GM19239 (cell line): ENCODE measurements around the gene EDEM1.

ENCODE experiments used
- DNase-seq: peaks from one replicate; pipeline ENCODE4 v3.0.0; 2011; ENCODE audit warnings: low spot score; ENCODE audit not compliant: insufficient read length
- FAIRE-seq: peaks from 2 replicates; lab custom pipeline; 2011; peaks lifted over from hg19 to GRCh38; lab: Jason Lieb, UNC

The EDEM1 gene

DNA sequence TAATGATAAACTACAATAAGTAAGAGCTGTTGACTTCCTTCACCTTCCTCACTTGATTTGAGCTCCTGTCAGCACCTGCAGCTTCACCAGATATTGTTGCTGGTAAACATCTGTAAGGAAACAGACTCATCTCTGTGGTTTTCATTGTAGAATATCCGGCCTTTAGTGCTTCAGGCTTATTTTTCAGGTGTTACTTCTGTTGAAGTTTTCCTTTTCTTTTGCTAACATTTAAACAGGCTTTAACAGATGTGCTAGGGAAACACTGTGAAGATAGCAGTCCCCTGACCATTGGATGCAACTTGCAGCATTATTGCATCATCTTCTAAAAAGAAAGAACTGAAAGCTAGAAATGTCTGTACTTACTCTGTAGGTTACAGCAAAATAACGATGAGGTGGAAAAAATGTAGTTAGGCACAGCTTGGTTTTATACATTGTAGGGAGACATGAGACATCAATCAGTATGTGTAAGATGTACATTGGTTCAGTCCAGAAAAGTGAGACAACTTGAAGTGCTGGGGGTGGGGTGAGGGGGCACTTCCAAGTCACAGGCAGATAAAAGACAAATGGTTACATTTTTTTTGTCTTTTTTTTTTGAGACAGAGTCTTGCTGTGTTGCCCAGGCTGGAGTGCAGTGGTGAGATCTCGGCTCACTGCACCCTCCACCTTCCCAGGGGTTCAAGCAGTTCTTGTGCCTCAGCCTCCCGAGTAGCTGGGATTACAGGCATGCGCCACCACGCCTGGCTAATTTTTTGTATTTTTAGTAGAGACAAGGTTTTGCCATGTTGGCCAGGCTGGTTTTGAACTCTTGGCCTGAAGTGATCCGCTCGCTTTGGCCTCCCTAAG, 10.2 kb downstream of the EDEM1 start:
- DNase-seq (no peak), FAIRE-seq (peak; percentile 94)

DNA sequence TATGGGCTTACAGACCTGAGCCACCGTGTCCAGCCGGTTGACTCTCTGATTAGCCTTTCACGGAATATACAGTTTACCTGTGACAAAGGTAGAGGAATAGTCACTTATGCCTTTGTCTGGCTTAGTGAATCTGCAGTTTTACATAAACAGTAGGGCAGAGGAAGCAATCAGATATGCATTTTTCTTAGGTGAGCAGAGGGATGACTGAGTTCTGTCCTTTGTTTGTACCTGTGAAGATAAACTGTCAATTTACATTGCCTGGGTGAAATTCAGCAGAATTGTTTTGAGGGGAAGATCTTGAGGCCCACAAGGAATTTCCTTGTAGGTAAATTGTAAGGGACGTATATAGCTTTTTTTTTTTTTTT, 10.8 kb downstream of the EDEM1 start:
- no peak for FAIRE-seq
- no peak for DNase-seq

- DNase-seq (no peak), FAIRE-seq (peak; percentile 45)
These were observed 11.7 kb downstream of the EDEM1 start for GRCh38 chr3:5198986-5199731.

DNA sequence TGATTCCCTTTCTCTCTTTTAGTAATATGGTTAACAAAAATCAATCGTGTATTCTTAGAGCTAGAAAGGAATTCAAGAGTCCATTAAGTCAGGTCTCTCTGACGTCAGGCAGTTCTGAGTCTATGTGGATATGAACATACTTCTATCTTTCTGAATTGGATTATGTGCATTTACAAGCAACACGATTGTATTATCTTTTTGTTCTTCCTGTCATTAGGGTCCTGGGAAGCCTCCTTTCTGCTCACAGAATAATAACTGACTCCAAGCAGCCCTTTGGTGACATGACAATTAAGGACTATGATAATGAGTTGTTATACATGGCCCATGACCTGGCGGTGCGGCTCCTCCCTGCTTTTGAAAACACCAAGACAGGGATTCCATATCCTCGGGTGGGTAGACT, 14.0 kb downstream of the EDEM1 start:
- DNase-seq (no peak), FAIRE-seq (no peak)

GRCh38 chr3:5202222-5202621, 14.7 kb downstream of the EDEM1 start:
- no peak for FAIRE-seq
- DNase-seq, result no peak

DNA sequence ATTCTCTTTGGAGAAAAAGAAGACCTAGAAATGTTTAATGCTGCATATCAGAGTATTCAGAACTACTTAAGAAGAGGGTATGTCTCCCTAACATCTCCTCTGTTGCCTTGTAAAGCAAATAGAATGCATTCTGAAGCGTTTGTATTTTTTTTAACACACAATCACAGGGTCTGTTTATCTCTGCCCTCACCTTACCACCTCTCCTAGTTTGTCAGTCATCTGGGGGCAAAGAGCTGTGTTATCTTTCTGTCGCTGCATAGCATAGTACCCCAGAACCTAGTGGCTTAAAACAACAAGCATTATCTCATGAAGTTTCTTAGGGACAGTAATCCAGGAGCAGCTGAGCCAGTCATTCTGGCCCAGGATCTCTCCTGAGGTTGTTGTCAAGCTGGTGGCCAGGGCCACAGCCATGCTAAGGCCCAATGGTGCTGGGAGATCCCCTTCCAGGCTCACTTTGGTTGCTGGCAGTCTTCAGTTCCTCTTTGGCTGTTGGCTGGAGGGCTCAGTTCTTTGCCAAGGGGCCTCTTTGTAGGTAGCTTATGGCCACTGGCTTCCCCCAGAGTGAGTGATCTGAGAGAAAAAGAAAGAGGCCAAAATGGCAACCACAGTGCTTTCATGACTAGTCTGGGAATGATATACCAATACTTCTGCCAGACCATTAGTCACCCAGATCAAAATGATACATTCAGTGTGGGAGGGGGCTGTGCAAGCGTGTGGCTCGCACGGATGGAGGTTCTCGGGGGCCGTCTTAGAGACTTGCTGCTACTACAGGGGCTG, 17.8 kb downstream of the EDEM1 start:
- DNase-seq (no peak), FAIRE-seq (peak; percentile 78)

DNA sequence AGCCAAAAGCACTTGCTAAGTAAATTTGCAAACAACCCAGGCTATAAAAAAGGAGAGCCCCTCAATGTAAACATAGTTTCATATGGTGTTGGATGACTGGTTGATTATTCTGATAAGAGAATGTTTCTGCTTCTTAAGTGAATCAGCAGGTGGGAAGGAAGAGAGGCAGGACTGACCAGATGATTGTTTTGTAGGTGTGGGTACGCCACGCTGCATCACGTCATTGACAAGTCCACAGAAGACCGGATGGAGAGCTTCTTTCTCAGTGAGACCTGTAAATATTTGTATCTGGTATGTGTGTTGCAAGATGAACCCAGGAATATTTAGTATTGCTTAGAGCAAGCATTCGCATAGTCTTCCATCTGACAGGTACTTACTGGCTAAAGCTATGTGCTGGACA, 23.4 kb downstream of the EDEM1 start:
- FAIRE-seq (no peak), DNase-seq (no peak)

DNA sequence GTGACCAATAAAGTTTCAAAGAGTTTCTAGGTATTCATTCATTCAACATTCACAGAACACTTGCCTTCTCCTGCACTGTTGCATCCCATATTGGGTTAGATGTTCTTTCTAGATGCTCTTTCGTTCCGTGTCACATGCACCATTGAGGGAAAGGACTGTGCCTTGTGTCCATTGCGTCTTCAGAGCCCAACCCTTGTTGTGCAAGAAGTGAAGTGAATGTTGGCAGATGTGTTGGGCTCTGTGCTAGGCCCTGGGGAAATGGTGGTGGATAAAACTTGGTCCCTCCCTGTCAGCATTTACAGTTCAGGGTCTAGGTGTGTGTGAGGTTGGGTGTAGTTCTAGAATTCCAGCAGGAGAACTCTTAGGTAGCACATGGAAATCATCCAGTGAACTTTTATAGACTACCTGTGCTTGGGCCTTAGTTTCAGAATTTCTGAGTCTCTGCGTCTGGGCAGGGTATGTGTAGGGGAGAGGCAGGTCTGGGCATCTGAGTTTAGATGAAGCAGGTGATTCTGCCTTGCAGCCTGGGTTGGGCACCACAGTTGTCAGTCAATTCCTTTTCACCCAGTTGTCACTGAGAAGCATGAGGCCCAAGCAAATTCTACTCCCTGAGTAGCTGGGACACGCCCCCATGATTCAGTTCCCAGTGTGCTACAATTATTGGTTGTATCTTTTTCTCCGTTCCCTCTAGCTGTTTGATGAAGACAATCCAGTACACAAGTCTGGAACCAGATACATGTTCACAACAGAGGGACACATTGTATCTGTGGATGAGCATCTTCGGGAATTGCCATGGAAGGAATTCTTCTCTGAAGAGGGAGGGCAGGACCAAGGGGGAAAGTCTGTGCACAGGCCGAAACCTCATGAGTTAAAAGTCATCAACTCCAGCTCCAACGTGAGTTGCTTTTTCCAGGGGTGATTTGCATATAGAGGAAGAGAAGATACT, 25.4 kb downstream of the EDEM1 start:
- FAIRE-seq, result no peak
- DNase-seq, result no peak

- no peak for DNase-seq
- no peak for FAIRE-seq
These were observed 26.1 kb downstream of the EDEM1 start for GRCh38 chr3:5213574-5213966.

GRCh38 chr3:5214352-5214751, 26.8 kb downstream of the EDEM1 start:
- FAIRE-seq (no peak), DNase-seq (no peak)

- DNase-seq (no peak), FAIRE-seq (no peak)
These were observed 30.5 kb downstream of the EDEM1 start for GRCh38 chr3:5217824-5218595.

- no peak for FAIRE-seq
- no peak for DNase-seq
These were observed 31.3 kb downstream of the EDEM1 start for GRCh38 chr3:5218815-5219214.

GRCh38 chr3:5219216-5219615, 31.7 kb downstream of the EDEM1 start:
- DNase-seq (no peak), FAIRE-seq (no peak)

DNA sequence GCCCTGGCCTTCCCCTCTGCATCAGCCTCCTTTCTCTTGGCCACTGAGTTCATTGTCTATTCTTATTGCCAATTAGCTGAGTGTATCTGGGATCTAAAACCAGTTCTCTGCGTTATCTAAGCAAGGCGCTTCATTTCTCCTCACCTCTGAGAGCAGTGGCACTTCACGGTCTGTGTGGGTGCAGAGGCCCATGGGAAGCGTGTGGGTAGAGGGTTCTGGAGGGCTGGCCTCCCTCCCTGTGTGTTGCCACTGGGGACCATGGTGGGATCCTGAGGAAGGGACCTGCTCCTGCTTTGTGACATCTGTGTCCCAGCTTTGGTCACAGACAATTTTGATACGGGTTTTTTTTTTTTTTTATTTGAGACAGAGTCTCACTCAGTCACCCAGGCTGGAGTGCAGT, 32.7 kb downstream of the EDEM1 start:
- DNase-seq (no peak), FAIRE-seq (no peak)

GRCh38 chr3:5220667-5221431, 33.3 kb downstream of the EDEM1 start:
- no peak for DNase-seq
- FAIRE-seq, result no peak

GRCh38 chr3:5221701-5222100, 34.2 kb downstream of the EDEM1 start:
- FAIRE-seq (peak; percentile 11), DNase-seq (no peak)

DNA sequence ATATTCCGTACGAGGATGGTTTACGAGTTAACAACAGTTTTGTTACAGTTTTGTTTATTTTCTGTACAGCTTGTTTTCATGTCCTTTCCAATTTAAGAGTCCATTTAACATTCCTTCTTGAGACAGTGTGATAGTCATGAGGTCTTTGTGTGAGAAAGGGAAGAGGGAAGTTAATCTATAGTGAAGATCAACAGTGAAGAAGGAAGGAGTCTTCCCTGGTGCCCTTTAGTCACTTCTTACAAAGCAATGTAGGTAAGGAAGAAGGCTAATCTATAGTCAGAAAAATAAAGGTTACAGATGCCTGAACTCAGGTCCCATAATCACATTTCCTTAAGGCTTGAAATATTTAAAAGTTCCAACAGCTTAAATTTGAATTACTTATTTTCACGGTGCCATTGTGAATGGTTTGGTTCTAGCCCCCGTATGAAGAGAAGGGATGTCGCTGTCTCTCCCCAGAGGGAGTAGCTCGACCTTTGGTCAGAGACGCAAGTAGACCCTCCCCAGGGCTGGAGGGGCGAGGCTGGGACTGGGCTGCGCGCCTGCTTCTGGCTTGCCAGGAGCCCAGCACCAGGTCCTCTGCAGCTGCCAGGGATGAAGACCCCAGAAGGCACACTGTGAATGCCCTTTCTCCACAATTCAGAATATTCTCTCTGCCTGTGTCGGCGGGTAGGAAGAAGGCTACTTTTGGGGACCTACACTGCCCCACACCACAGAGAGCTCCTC, 34.9 kb downstream of the EDEM1 start:
- no peak for FAIRE-seq
- no peak for DNase-seq

GRCh38 chr3:5226783-5227182, 39.3 kb downstream of the EDEM1 start:
- no peak for DNase-seq
- no peak for FAIRE-seq
